Measurements from ENCODE around the gene ZMYND8. TPM values are rescaled to one million over a fixed set of nuclear protein-coding genes. Genes with fewer than 3 reads are reported as not detected.

ZMYND8 gene
- total and polyA plus RNA-seq, 2 of the 4 experiments (the other 2 are of a cell fraction), result 24.0 to 28.2 TPM

DNA sequence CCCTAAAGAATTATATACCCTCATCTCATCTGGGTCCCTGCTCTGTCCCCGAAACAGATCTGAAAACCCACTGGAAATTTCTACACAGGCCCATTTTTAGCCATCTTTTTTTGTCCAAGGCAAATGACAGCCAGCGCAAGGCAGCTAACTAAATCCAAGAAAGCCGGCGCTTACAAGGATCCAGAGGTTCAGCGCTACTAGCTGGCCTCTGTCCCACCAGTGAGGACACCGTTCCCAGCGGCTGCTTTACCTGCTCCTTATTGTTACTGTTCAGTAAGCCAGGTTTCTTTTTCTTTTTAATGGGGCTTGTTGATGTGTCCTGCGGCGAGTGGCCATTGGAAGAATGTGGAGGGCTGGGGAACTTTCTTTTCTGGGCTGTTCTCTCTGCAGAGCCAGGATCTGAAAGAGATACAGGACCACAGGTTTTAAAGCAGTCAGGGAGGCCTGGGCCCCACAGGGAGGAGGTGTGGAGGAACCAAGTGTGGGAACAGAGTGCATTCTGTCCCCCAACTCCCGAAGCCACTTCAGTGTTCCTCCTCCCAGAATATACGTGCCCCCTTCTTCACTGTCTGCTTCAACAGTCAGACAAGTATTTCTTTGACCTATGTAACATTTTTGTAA lies 46.6 kb downstream of the ZMYND8 start:
- no TSS peak for BruUV-seq (replicated peaks)
- H3K4me2 ChIP-seq (ENCODE audit: low read depth, low read length), result no peak overlapping the region
- H3K36me3 ChIP-seq (ENCODE audit: control insufficient read depth, insufficient read depth, low read length), result peaks cover 18% of the 10 kb centered on the region
- H3K56ac ChIP-seq (ENCODE audit: extremely low read depth, insufficient read depth, low read length), result no peak overlapping the region
- POLR2A ChIA-PET (ENCODE audit: unreplicated experiment), result no interaction called here
- H2BK20ac ChIP-seq (ENCODE audit: low read depth, low read length), result no peak overlapping the region; the same call in 1 of the 2 replicates
- peak overlapping the region; percentile 1; the same call in 1 of the 2 replicates for H4K5ac ChIP-seq (ENCODE audit: low read depth, low read length)
- H3K9me3 ChIP-seq (ENCODE audit: control insufficient read depth, insufficient read depth, low read length), result no peaks in the 10 kb centered on the region
- no peak overlapping the region for H2AFZ ChIP-seq (replicated peaks; ENCODE audit: low read length, poor library complexity)
- no peak overlapping the region; the same call in 1 of the 2 replicates for H3K23ac ChIP-seq (ENCODE audit: low read depth, low read length)
- H3K4me1 ChIP-seq (ENCODE audit: control insufficient read depth, insufficient read depth, low read length), result peaks cover 6% of the 10 kb centered on the region
- H3K14ac ChIP-seq (replicated peaks; ENCODE audit: low read depth, low read length), result no peak overlapping the region
- peak overlapping the region; percentile 34; the same call in 1 of the 2 replicates for H2BK120ac ChIP-seq (ENCODE audit: low read depth, low read length)
- no peak overlapping the region for H3K4me3 ChIP-seq (ENCODE audit: insufficient read depth, low read depth, low read length)
- in situ Hi-C loops (cut with MboI; ENCODE audit: low sequenced_read_pairs), result no loop called here
- H4K91ac ChIP-seq (ENCODE audit: insufficient read depth, low read depth, low read length), result no peak overlapping the region
- WGBS, 2 experiments (ENCODE audit: extremely low coverage in 2 of 2, insufficient read length in 1 of 2), result 83% methylated on average over 1 of the region's 11 CpGs; no CpG with 5 or more reads in 1 of the 2 experiments
- H3K4ac ChIP-seq (ENCODE audit: low read depth, low read length), result peak overlapping the region; percentile 60
- H3K27me3 ChIP-seq (ENCODE audit: control insufficient read depth, insufficient read depth, low read length), result no peaks in the 10 kb centered on the region
- dilution Hi-C loops (cut with HindIII; ENCODE audit: low sequenced_read_pairs, unreplicated experiment), result no loop called here
- intact Hi-C loops (cut with micrococcal nuclease), result no loop called here
- H3K9ac ChIP-seq (ENCODE audit: low read depth, low read length), result no peak overlapping the region
- peak overlapping the region; percentile 40 for H2AK9ac ChIP-seq (replicated peaks; ENCODE audit: low read depth, low read length, poor library complexity)
- DNase-seq, result no peak
- no peak for ATAC-seq (ENCODE audit: low read depth)
- CTCF ChIA-PET, result interaction anchor here (1.9 kb wide), 1 partner anchor 74 kb away, joined by 5 read pairs; no protein-coding TSS in a partner anchor
- TF ChIP-seq CEBPB (IDR thresholded peaks at IDR 0.05; ENCODE audit: low read depth, low read length), result no peak
- TF ChIP-seq MAZ (IDR thresholded peaks at IDR 0.05; ENCODE audit: borderline replicate concordance, low read depth, low read length), result no peak
- no peak for TF ChIP-seq POLR2A (IDR thresholded peaks at IDR 0.05; ENCODE audit: low read depth, low read length)
- TF ChIP-seq, protein P1, sequence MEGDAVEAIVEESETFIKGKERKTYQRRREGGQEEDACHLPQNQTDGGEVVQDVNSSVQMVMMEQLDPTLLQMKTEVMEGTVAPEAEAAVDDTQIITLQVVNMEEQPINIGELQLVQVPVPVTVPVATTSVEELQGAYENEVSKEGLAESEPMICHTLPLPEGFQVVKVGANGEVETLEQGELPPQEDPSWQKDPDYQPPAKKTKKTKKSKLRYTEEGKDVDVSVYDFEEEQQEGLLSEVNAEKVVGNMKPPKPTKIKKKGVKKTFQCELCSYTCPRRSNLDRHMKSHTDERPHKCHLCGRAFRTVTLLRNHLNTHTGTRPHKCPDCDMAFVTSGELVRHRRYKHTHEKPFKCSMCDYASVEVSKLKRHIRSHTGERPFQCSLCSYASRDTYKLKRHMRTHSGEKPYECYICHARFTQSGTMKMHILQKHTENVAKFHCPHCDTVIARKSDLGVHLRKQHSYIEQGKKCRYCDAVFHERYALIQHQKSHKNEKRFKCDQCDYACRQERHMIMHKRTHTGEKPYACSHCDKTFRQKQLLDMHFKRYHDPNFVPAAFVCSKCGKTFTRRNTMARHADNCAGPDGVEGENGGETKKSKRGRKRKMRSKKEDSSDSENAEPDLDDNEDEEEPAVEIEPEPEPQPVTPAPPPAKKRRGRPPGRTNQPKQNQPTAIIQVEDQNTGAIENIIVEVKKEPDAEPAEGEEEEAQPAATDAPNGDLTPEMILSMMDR (conservative IDR thresholded peaks at IDR 0.05; ENCODE audit: low read depth, low read length), result no peak
- no peak for TF ChIP-seq USF2 (IDR thresholded peaks at IDR 0.05; ENCODE audit: low read depth, low read length)
- no peak for TF ChIP-seq RCOR1 (IDR thresholded peaks at IDR 0.05; ENCODE audit: insufficient replicate concordance, low read length)
- no peak for TF ChIP-seq RAD21 (IDR thresholded peaks at IDR 0.05; ENCODE audit: low read length)
- no peak for TF ChIP-seq BHLHE40 (IDR thresholded peaks at IDR 0.05; ENCODE audit: low read depth, low read length)
- no peak for TF ChIP-seq NFE2L2 (IDR thresholded peaks at IDR 0.05; ENCODE audit: low read depth, low read length)
- TF ChIP-seq CHD1 (IDR thresholded peaks at IDR 0.05; ENCODE audit: low read depth, low read length), result no peak
- TF ChIP-seq MXI1 (IDR thresholded peaks at IDR 0.05; ENCODE audit: borderline replicate concordance, low read depth, low read length), result no peak
- TF ChIP-seq RFX5 (IDR thresholded peaks at IDR 0.05; ENCODE audit: low read depth, low read length), result no peak
- no peak for TF ChIP-seq MAFK (IDR thresholded peaks at IDR 0.05; ENCODE audit: low read depth, low read length)
- no peak for TF ChIP-seq FOS (IDR thresholded peaks at IDR 0.05; ENCODE audit: low read depth, low read length)
- no peak overlapping the region; the same call in 1 of the 2 replicates for H3K18ac ChIP-seq (ENCODE audit: low read depth, low read length)
- H3K9me1 ChIP-seq (ENCODE audit: insufficient read depth, low read length), result peaks cover 23% of the 10 kb centered on the region
- H2AK5ac ChIP-seq (ENCODE audit: low read depth, low read length), result 0 out of 2 replicates have a peak overlapping the region, but pooled peaks have one; percentile 48
- H3K79me1 ChIP-seq (ENCODE audit: low read depth in 1 of 2, low read length in 2 of 2), result peaks cover 43 to 76% of the 10 kb centered on the region in 2 experiments
- no peak overlapping the region for H2BK5ac ChIP-seq (ENCODE audit: low read depth, low read length, poor library complexity, severe bottlenecking)
- H4K8ac ChIP-seq (ENCODE audit: low read depth in 2 of 2, low read length in 2 of 2), result no peak overlapping the region; a peak in 2 of 4 replicates
- H4K20me1 ChIP-seq (ENCODE audit: insufficient read depth, low read length), result no peaks in the 10 kb centered on the region
- H3K27ac ChIP-seq (ENCODE audit: insufficient read depth, low read length), result no peak overlapping the region
- no peak overlapping the region for H2BK15ac ChIP-seq (ENCODE audit: low read depth, low read length)

All from IMR-90 (cell line).